Glutamatergic neuron (in vitro differentiated cells): ENCODE measurements around the gene PIK3R3. TPM values are rescaled to one million over a fixed set of nuclear protein-coding genes. Genes with fewer than 3 reads are reported as not detected.

Experiments
- DNase-seq: peaks from one replicate; pipeline ENCODE4 v3.0.0; 2022
- H3K27ac Mint-ChIP-seq: one replicate; pipeline ENCODE4 v1.8.0; 2020; ENCODE audit warnings: mild to moderate bottlenecking, mixed read lengths, inconsistent platforms; ENCODE audit not compliant: unreplicated experiment
- H3K27me3 Mint-ChIP-seq: one replicate; pipeline ENCODE4 v1.8.0; 2020; ENCODE audit warnings: mild to moderate bottlenecking, moderate library complexity, mixed read lengths, inconsistent platforms; ENCODE audit not compliant: unreplicated experiment
- H3K36me3 Mint-ChIP-seq: one replicate; pipeline ENCODE4 v1.8.0; 2020; ENCODE audit warnings: mild to moderate bottlenecking, mixed read lengths, inconsistent platforms; ENCODE audit not compliant: unreplicated experiment
- H3K4me1 Mint-ChIP-seq: one replicate; pipeline ENCODE4 v1.8.0; 2020; ENCODE audit warnings: mild to moderate bottlenecking, low read depth, mixed read lengths, inconsistent platforms; ENCODE audit not compliant: unreplicated experiment
- H3K4me3 Mint-ChIP-seq: one replicate; pipeline ENCODE4 v1.8.0; 2020; ENCODE audit warnings: mild to moderate bottlenecking, mixed read lengths, inconsistent platforms; ENCODE audit not compliant: unreplicated experiment
- H3K9me3 Mint-ChIP-seq: one replicate; pipeline ENCODE4 v1.8.0; 2020; ENCODE audit warnings: mild to moderate bottlenecking, moderate library complexity, mixed read lengths, inconsistent platforms; ENCODE audit not compliant: unreplicated experiment
- CTCF ChIP-seq: fragments of 200-600 bp; sonication (generic); IDR thresholded peaks from one replicate; pipeline ENCODE4 v1.5.0; 2021; ENCODE audit not compliant: partially characterized antibody, unreplicated experiment
- total RNA-seq: library from RNA; stranded (reverse); fragmentation: NEBNext Ultra II Directional; extraction: Animal tissue kit (Norgen Biotek cat#: 25700); gene quantifications from one replicate; pipeline ENCODE4 v1.2.1, GENCODE V29; 2021; ENCODE audit not compliant: unreplicated experiment

PIK3R3 gene
- total RNA-seq, 1 donor from 2014 or later: 156 TPM

GRCh38 chr1:46110521-46110920 lies 21.9 kb downstream of the PIK3R3 start:
- H3K27me3 Mint-ChIP-seq: peaks cover 4% of the 10 kb centered on the region
- peaks cover 5% of the 10 kb centered on the region for H3K4me1 Mint-ChIP-seq
- no peak overlapping the region for H3K27ac Mint-ChIP-seq
- no peak overlapping the region for H3K4me3 Mint-ChIP-seq
- no peak for TF ChIP-seq CTCF
- H3K9me3 Mint-ChIP-seq: no peaks in the 10 kb centered on the region
- no peak for DNase-seq
- H3K36me3 Mint-ChIP-seq: no peaks in the 10 kb centered on the region

GRCh38 chr1:46102769-46103476 lies 29.5 kb downstream of the PIK3R3 start:
- Mint-ChIP-seq H3K4me3 (no peak overlapping the region), H3K9me3 (peaks cover 3% of the 10 kb centered on the region), H3K27ac (no peak overlapping the region), H3K36me3 (peaks cover 7% of the 10 kb centered on the region), H3K27me3 (no peaks in the 10 kb centered on the region), H3K4me1 (no peaks in the 10 kb centered on the region)
- no peak for DNase-seq
- TF ChIP-seq CTCF: no peak

- Mint-ChIP-seq H3K27ac (no peak overlapping the region), H3K27me3 (no peaks in the 10 kb centered on the region), H3K36me3 (peaks cover 7% of the 10 kb centered on the region), H3K4me3 (no peak overlapping the region), H3K9me3 (peaks cover 5% of the 10 kb centered on the region), H3K4me1 (peaks cover 4% of the 10 kb centered on the region)
- TF ChIP-seq CTCF: no peak
- no peak for DNase-seq
Measured at GRCh38 chr1:46099215-46099614, 33.2 kb downstream of the PIK3R3 start.

GRCh38 chr1:46098027-46098712 lies 34.3 kb downstream of the PIK3R3 start:
- peaks cover 4% of the 10 kb centered on the region for H3K4me1 Mint-ChIP-seq
- TF ChIP-seq CTCF: no peak
- no peak for DNase-seq
- H3K9me3 Mint-ChIP-seq: peaks cover 5% of the 10 kb centered on the region
- peaks cover 7% of the 10 kb centered on the region for H3K36me3 Mint-ChIP-seq
- no peak overlapping the region for H3K4me3 Mint-ChIP-seq
- H3K27me3 Mint-ChIP-seq: no peaks in the 10 kb centered on the region
- H3K27ac Mint-ChIP-seq: no peak overlapping the region

GRCh38 chr1:46097149-46097472 lies 35.3 kb downstream of the PIK3R3 start:
- Mint-ChIP-seq H3K36me3 (peaks cover 7% of the 10 kb centered on the region), H3K4me1 (peaks cover 4% of the 10 kb centered on the region), H3K4me3 (no peak overlapping the region), H3K27ac (no peak overlapping the region), H3K27me3 (no peaks in the 10 kb centered on the region), H3K9me3 (peaks cover 5% of the 10 kb centered on the region)
- DNase-seq: no peak
- TF ChIP-seq CTCF: no peak
